ENCODE data around the gene DGLUCY. TPM values are rescaled to one million over a fixed set of nuclear protein-coding genes. Genes with fewer than 3 reads are reported as not detected.

DGLUCY gene
- total and polyA plus RNA-seq, 2 of the 8 experiments (the other 6 are each of a cell fraction or from before 2014, with no cell fraction given): 24.9 to 31.8 TPM

GRCh38 chr14:91242635-91243034, 128.8 kb downstream of the DGLUCY start:
- ChIA-PET CTCF (ENCODE audit: partially characterized antibody) (interaction anchor here (1.0 to 4.5 kb wide), 5 partner anchors 10 to 66 kb away, joined by 3 to 16 read pairs (median 6); no protein-coding TSS in a partner anchor), POLR2A (ENCODE audit: partially characterized antibody) (interaction anchor here (0.9 kb wide), 1 partner anchor 13 kb away, joined by 4 read pairs; no protein-coding TSS in a partner anchor)
- FAIRE-seq (no peak), DNase-seq (ENCODE audit: low read depth in 1 of 2, low spot score in 2 of 2) (no peak)
- Histone ChIP-seq H2AK5ac (ENCODE audit: low read depth, low read length) (no peak overlapping the region), H4K8ac (ENCODE audit: extremely low read depth, insufficient read depth, low read length) (no peak overlapping the region), H3K4ac (replicated peaks; ENCODE audit: insufficient read length, low read depth, low read length) (no peak overlapping the region), H2BK120ac (replicated peaks; ENCODE audit: low read depth, low read length) (no peak overlapping the region), H2BK5ac (ENCODE audit: low read depth, low read length) (no peak overlapping the region), H3K27me3 (replicated peaks in 1 of 4; ENCODE audit: control insufficient read depth in 3 of 4, extremely low read depth in 1 of 4, insufficient read depth in 3 of 4, low read length in 3 of 4) (peaks cover 0 to 2% (median 0%) of the 10 kb centered on the region in 4 experiments; a peak in 1 of 7 replicates), H4K91ac (replicated peaks; ENCODE audit: insufficient read length, low read length) (no peak overlapping the region), H3K18ac (ENCODE audit: extremely low read depth, low read length) (no peak overlapping the region), H3K9me3 (ENCODE audit: insufficient read depth in 2 of 2, low read depth in 1 of 2, low read length in 1 of 2) (no peaks in the 10 kb centered on the region), H3K79me2 (ENCODE audit: control insufficient read depth in 1 of 2, insufficient read depth in 2 of 2, low read length in 2 of 2) (no peaks in the 10 kb centered on the region), H3K56ac (replicated peaks; ENCODE audit: insufficient read length, low read depth, low read length) (no peak overlapping the region), H3K27ac (ENCODE audit: low read depth, low read length) (no peak overlapping the region), H3K4me2 (ENCODE audit: insufficient read depth in 1 of 2, low read depth in 2 of 2, low read length in 2 of 2) (no peak overlapping the region), H3K23ac (ENCODE audit: insufficient read length) (no peak overlapping the region), H3K14ac (ENCODE audit: insufficient read length) (no peak overlapping the region), H3K4me3 (ENCODE audit: extremely low read depth in 1 of 4, insufficient read depth in 2 of 4, low read depth in 3 of 4, low read length in 4 of 4) (no peak overlapping the region), H3K23me2 (ENCODE audit: low read depth, low read length) (peaks cover 2% of the 10 kb centered on the region; the same call in 1 of the 2 replicates), H3K79me1 (ENCODE audit: low read depth, low read length) (no peaks in the 10 kb centered on the region), H2BK15ac (ENCODE audit: low read length) (0 out of 2 replicates have a peak overlapping the region, but pooled peaks have one; percentile 46), H3K36me3 (ENCODE audit: control insufficient read depth in 2 of 4, insufficient read depth in 4 of 4, low read length in 3 of 4) (no peaks in the 10 kb centered on the region), H2AFZ (ENCODE audit: low read length) (no peak overlapping the region), H4K5ac (ENCODE audit: insufficient read length, low read depth, low read length) (no peak overlapping the region), H4K20me1 (replicated peaks in 1 of 2; ENCODE audit: control insufficient read depth in 1 of 2, insufficient read depth in 2 of 2, low read length in 2 of 2) (no peaks in the 10 kb centered on the region), H3K9ac (replicated peaks in 1 of 4; ENCODE audit: extremely low read depth in 1 of 4, low read depth in 3 of 4, low read length in 3 of 4) (no peak overlapping the region), H2BK12ac (ENCODE audit: low read depth, low read length) (no peak overlapping the region), H2BK20ac (ENCODE audit: low read length) (no peak overlapping the region), H3K4me1 (replicated peaks in 1 of 4; ENCODE audit: control insufficient read depth in 3 of 4, insufficient read depth in 4 of 4, low read length in 3 of 4) (no peaks in the 10 kb centered on the region; a peak in 3 of 7 replicates)
- WGBS, 2 experiments (ENCODE audit: extremely low coverage in 1 of 2, insufficient coverage in 1 of 2, insufficient read length in 1 of 2, insufficient replicate concordance in 2 of 2, low coverage in 1 of 2, low lambda C conversion rate in 2 of 2, missing lambda C conversion rate in 1 of 2): 85% methylated on average over 4 of the region's 4 CpGs; no CpG with 5 or more reads in 1 of the 2 experiments
- TF ChIP-seq EZH2 (IDR thresholded peaks at IDR 0.05; ENCODE audit: low read depth, low read length, severe bottlenecking): no peak
- TF ChIP-seq FOSL1 (IDR thresholded peaks at IDR 0.05; ENCODE audit: insufficient read depth, low read depth, low read length): no peak
- no peak for TF ChIP-seq BACH1 (IDR thresholded peaks at IDR 0.05; ENCODE audit: low read length)
- TF ChIP-seq RFX5 (IDR thresholded peaks at IDR 0.05; ENCODE audit: borderline replicate concordance, low read depth, low read length): no peak
- TF ChIP-seq CTBP2 (IDR thresholded peaks at IDR 0.05; ENCODE audit: borderline replicate concordance, insufficient read depth, insufficient read length, low read length): no peak
- no peak for TF ChIP-seq SRF (IDR thresholded peaks at IDR 0.05; ENCODE audit: low read depth, low read length)
- TF ChIP-seq SIN3A (conservative IDR thresholded peaks at IDR 0.05 in 1 of 2, IDR thresholded peaks at IDR 0.05 in 1 of 2; ENCODE audit: low read depth in 1 of 2, low read length in 2 of 2): no peak
- no peak for TF ChIP-seq YY1 (IDR thresholded peaks at IDR 0.05; ENCODE audit: low read depth, low read length)
- no peak for TF ChIP-seq CBX5 (IDR thresholded peaks at IDR 0.05; ENCODE audit: low read depth, low read length)
- TF ChIP-seq SUZ12 (IDR thresholded peaks at IDR 0.05; ENCODE audit: low read length): no peak
- TF ChIP-seq NRF1 (IDR thresholded peaks at IDR 0.05; ENCODE audit: low read depth, low read length): no peak
- TF ChIP-seq POLR2A (IDR thresholded peaks at IDR 0.05; ENCODE audit: control extremely low read depth in 1 of 2, low read depth in 2 of 2, low read length in 2 of 2): no peak
- no peak for TF ChIP-seq RBBP5 (IDR thresholded peaks at IDR 0.05; ENCODE audit: borderline replicate concordance, low read depth, low read length)
- no peak for TF ChIP-seq RXRA (IDR thresholded peaks at IDR 0.05; ENCODE audit: insufficient read depth, low read depth, low read length)
